Measurements from ENCODE around the gene NALCN.
A peak's percentile ranks its signal among the peaks of the same experiment; 100 is the strongest.

The NALCN gene

DNA sequence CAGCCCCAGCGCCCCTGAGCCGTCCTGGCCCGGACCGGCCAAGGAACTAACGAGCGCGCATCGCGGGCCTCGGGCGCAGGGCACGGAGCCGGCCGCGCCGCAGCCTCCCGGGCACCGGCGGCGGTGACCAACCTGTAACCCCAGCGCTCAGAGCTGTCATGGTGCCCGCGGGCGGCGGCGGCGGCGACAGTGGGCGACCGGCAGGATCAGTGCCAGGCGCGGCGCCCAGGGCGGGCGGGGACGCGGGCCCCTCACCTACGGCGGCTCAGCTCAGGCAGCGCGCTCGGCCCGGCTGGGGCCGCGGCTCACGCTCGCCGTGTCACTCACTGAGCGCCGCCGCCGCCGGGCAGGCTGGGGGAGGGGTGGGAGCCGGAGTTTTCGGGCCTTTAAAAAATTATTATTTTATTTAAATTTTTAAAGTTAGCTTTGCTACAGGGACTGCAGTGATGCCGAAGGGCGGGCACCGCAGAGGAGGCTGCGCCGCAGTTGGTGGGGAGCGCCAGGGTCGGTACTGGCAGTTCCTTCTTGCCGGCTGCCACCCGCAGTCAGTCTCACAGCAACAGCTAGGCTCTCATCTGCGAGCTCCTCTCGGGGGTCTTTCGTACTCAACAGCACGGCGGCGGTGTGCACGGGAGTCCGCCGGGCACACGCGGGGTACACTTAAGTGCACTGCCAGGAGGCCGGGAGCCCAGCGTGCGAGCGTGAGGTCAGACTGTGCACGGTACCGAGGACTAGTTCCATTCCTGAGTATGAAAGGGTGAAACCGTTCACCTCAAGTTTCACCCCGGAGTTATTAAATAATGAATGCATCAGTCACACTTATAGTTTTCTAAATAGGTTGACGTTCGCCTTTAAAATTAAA is at the start of gene NALCN:
NALCN (minus strand) TSS at position 328 of the 862 bp plus-strand sequence. CDS start 17,382 bp downstream, outside the sequence.
- H3K4me1 Mint-ChIP-seq = no peaks in the 10 kb centered on the region
- no peak within 1 kb of the TSS for H3K27ac Mint-ChIP-seq
- H3K9me3 Mint-ChIP-seq = no peaks in the 10 kb centered on the region
- H3K36me3 Mint-ChIP-seq = no peaks in the 10 kb centered on the region
- H3K27me3 Mint-ChIP-seq = peaks cover 29% of the 10 kb centered on the region
- peak within 1 kb of the TSS; percentile 51 for H3K4me3 Mint-ChIP-seq

DNA sequence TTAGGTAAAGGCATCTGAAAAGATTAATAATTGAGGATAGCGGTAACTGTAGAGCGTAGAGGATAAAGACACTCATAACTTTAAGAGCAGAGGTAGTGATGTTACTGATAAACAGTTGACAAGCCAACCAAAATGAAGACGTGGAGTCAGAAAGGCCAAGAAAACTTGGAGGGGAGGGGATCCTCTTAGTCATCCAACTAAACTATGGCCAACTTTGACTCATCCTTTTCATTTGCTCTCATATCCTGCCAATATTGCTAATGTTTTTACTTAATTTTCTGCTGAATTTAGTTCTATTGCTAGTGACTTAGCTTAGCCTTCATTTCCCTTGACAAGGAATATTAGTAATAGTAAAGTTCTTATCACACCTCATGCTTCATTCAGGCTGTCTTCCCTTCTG is 49.6 kb upstream of the NALCN start:
- Mint-ChIP-seq H3K36me3 (no peaks in the 10 kb centered on the region), H3K9me3 (no peaks in the 10 kb centered on the region), H3K4me3 (no peak overlapping the region), H3K27me3 (peaks cover 7% of the 10 kb centered on the region), H3K4me1 (no peaks in the 10 kb centered on the region), H3K27ac (no peak overlapping the region)

DNA sequence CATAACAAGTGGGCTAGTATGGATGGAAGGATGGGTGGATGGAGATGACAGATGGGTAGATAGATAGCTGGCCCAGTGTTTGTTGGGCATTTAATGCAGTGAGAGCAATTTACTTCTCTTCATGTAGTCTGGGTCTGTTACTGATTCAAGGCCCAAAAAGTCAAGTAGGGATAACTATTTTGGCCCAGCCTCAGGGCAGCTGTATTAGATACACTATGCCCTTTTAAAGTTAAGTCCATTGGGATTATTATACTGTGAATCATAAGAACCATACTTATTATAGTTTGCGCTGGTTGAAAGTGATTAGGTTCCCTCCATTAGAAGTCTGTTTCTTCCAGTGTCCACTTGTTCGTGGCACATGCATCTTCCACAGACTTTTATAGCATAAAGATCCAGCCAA is 40.9 kb upstream of the NALCN start:
- Mint-ChIP-seq H3K4me3 (no peak overlapping the region), H3K27ac (no peak overlapping the region), H3K36me3 (no peaks in the 10 kb centered on the region), H3K27me3 (peaks cover 24% of the 10 kb centered on the region), H3K9me3 (no peaks in the 10 kb centered on the region), H3K4me1 (peaks cover 5% of the 10 kb centered on the region)

DNA sequence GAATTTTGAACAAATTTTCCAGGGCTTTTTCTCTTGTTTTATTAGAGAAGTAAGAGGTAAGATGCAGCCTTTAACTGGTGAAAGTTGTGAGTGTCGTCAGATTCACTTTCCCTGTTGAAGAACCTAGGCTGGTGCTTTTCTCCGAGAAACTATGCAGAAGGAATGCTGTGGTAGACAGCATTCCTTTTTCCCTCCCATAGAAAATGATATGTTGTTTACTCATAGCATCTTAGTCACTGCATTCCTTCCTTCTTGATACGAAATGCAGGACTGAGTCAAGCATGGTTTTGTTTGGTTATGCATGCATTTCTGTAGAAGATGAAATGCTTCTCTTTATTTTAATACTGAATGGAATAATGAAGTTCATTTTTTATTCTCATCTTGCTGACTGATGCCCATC is 39.6 kb upstream of the NALCN start:
- Mint-ChIP-seq H3K27me3 (peaks cover 27% of the 10 kb centered on the region), H3K4me1 (peaks cover 5% of the 10 kb centered on the region), H3K9me3 (no peaks in the 10 kb centered on the region), H3K36me3 (no peaks in the 10 kb centered on the region), H3K4me3 (no peak overlapping the region), H3K27ac (no peak overlapping the region)

DNA sequence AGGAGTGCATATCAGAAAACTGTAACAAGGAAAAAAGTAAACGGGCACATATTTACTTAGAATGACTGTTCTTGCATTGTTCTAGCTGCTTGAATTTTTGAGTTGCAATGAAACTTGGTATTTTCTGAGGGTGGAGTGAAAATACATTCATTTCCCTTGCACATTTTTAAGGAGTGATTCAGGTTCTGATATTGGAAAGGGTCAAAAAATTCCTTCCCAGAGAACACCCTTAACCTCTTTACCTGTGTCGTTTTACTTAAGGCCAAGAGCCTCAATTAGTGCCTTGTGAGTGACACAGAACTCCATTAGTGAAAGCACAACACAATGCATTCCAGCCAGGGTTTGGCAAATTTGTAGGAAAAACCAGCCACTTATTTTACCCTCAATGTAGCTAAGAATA is 38.5 kb upstream of the NALCN start:
- H3K9me3 Mint-ChIP-seq = no peaks in the 10 kb centered on the region
- peaks cover 5% of the 10 kb centered on the region for H3K4me1 Mint-ChIP-seq
- H3K27ac Mint-ChIP-seq = no peak overlapping the region
- H3K4me3 Mint-ChIP-seq = no peak overlapping the region
- H3K27me3 Mint-ChIP-seq = peaks cover 27% of the 10 kb centered on the region
- no peaks in the 10 kb centered on the region for H3K36me3 Mint-ChIP-seq

DNA sequence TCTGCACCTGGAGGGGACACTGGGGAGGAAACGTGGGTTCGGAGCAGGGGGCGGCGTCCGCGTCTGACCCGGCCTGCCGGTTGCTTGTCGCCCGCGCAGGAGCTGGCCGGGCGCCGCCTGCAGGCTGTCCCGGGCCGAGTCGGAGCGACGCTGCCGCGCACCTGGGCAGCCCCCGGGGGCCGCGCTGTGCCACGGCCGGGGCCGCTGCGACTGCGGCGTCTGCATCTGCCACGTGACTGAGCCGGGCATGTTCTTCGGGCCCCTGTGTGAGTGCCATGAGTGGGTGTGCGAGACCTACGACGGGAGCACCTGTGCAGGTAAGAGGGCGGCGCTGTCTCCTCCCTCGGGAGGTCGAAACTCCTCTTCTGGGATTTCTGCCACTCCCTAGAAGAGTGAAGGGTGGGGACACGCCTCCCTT is 37.5 kb upstream of the NALCN start:
- H3K4me1 Mint-ChIP-seq = peaks cover 5% of the 10 kb centered on the region
- no peak overlapping the region for H3K4me3 Mint-ChIP-seq
- H3K27me3 Mint-ChIP-seq = peaks cover 27% of the 10 kb centered on the region
- H3K27ac Mint-ChIP-seq = no peak overlapping the region
- no peaks in the 10 kb centered on the region for H3K36me3 Mint-ChIP-seq
- no peaks in the 10 kb centered on the region for H3K9me3 Mint-ChIP-seq

DNA sequence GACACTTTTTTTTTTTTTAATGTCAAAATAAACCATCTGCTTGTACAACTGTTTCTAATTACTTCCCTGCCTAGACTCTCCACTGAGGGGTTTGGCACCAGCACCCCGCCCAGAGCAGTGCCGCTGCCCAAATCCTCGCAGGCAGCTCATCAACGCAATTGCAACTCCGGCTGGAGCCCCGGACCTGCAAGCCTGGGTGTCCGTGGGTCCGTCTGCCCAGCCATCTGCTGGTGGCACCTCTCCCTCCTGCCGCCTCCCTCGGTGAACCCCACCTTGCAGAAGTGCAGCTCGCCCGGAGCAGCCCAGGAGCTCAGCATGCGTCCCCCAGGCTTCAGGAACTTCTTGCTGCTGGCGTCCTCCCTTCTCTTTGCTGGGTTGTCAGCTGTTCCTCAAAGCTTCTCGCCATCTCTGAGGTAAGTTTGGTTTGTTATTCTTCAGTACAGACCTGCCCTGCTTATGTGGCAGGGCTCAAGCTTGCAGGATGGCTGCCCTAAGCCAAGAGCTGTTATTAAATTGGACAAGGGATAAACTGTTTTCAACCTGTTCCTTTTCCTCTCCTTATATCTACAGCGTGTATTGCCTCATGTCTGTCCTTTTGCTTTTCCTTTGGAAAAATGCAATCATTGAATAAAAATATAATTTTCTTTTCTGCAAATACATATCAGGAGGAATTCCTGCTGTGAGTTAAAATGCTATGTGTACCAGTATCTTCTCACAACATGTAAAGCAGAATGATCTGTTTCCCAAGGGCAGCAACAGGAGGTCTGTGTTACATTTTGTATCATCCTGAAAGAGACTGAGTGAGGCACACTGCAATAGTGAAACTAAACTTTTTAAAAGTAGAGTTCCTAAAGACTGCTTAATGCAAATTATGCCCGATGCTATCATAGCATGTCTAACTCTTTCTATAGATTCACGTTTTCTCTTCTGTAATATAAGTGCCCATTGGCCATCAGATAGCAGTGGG is 36.5 kb upstream of the NALCN start, which contains the start of gene ITGBL1:
ITGBL1 (plus strand) TSS at position 157 of the 967 bp plus-strand sequence; CDS start at position 316, 159 bp downstream.
- H3K36me3 Mint-ChIP-seq = no peaks in the 10 kb centered on the region
- no peaks in the 10 kb centered on the region for H3K9me3 Mint-ChIP-seq
- peaks cover 5% of the 10 kb centered on the region for H3K4me1 Mint-ChIP-seq
- H3K4me3 Mint-ChIP-seq = peak within 1 kb of the TSS; percentile 30
- peaks cover 25% of the 10 kb centered on the region for H3K27me3 Mint-ChIP-seq
- H3K27ac Mint-ChIP-seq = no peak within 1 kb of the TSS

DNA sequence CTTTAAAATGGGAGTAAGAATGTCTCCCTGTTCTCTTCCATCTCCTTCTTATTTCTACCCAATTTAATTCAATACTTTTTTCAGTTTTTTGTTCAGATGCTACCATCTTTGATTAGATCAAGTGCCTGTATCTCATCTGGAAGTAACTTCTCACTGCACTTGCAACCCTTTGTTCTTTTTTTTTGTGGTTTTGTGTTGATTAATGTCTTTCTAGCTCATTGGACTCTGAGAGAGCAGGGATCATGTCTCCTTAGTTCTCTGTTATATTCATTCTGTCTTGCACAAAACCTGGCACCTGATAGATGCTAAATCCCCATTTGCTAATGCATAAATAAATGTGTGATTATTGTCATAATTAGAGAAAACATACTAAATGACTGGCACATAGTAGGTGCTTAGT is 35.3 kb upstream of the NALCN start:
- peaks cover 25% of the 10 kb centered on the region for H3K27me3 Mint-ChIP-seq
- no peak overlapping the region for H3K4me3 Mint-ChIP-seq
- H3K36me3 Mint-ChIP-seq = no peaks in the 10 kb centered on the region
- H3K27ac Mint-ChIP-seq = no peak overlapping the region
- peaks cover 5% of the 10 kb centered on the region for H3K4me1 Mint-ChIP-seq
- no peaks in the 10 kb centered on the region for H3K9me3 Mint-ChIP-seq

DNA sequence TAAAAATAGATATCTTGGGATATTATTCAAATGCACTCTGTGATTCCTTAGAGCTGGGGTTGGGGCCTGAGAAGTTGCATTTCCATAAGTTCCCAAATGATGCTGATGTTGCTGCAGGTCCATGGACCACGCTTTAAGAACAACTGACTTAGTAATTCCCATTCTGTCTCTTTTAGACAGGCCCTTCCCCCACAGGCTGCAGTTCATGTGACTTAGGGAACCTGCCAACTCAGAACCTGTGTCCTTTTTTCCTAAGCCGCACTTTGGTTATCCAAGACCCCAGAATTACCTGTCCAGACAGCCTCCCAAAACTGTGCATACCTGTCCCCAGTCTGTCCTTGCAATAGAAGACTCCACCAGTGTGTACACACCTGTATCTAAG is 34.4 kb upstream of the NALCN start:
- Mint-ChIP-seq H3K27me3 (peaks cover 22% of the 10 kb centered on the region), H3K4me3 (no peak overlapping the region), H3K4me1 (peaks cover 5% of the 10 kb centered on the region), H3K9me3 (no peaks in the 10 kb centered on the region), H3K36me3 (no peaks in the 10 kb centered on the region), H3K27ac (no peak overlapping the region)

DNA sequence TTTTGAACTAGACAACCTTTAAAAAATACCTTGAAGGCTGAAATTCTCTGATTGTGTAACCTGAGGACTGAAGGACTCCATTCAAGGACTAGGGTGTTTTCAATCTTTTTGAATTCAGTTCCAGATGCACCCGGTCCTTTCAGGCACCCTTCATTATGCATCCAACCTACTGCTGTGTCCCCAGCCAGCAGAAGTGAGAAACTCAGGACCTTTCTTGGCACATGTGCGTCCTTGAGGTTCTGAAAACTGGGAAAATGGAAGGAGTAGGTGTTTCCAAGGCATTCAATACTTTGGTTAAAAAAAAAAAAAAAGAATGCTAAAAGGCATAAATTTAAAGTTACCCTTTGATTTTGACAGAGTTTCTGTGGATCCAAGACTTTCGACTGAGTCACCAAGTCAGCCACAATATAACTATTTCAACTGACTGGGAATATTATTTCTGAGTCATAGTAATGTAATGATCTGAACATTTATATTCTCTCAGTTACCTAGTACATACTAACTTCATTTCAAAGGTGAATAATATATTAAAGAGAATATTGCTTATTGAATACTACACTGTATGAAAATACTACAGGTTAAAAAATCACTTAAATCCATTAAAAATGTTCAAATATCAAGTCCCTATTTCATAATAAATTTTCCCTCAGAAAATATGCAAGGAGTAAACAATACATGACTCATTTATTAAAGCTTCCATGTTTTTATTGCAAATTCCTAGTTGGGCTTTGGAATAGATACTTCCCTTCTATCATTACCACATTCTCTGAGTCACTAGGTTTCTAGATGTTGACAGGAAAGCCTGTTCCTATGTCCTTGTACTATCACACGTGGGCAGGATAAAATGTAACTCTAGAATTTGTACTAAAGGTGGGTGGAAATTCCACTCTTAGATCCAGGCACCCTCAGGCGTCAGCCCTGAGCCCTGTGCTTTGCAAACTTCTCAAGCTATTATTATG is 33.8 kb upstream of the NALCN start:
- peaks cover 19% of the 10 kb centered on the region for H3K27me3 Mint-ChIP-seq
- H3K27ac Mint-ChIP-seq = no peak overlapping the region
- H3K36me3 Mint-ChIP-seq = no peaks in the 10 kb centered on the region
- H3K4me3 Mint-ChIP-seq = no peak overlapping the region
- peaks cover 5% of the 10 kb centered on the region for H3K4me1 Mint-ChIP-seq
- no peaks in the 10 kb centered on the region for H3K9me3 Mint-ChIP-seq

DNA sequence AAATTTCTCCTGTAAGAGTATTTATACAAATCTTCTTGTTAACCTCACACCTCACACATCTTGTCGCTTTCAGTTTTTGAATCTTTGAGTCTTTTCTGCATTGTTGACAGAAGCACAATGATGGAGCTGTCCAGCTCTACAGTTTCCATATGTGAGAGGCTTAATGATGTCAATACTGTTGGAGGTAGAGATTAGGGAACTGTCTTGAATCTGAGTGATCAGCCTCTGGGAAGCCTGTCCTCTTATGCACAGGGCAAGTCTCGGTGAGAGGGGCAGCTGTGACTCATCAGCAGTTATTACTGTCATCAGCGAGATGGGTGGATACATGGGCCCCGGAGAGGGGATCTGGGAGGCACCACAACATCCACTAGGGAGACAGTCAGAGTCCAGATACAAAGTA is 31.5 kb upstream of the NALCN start:
- peaks cover 6% of the 10 kb centered on the region for H3K27me3 Mint-ChIP-seq
- no peaks in the 10 kb centered on the region for H3K36me3 Mint-ChIP-seq
- no peak overlapping the region for H3K27ac Mint-ChIP-seq
- H3K9me3 Mint-ChIP-seq = no peaks in the 10 kb centered on the region
- no peaks in the 10 kb centered on the region for H3K4me1 Mint-ChIP-seq
- no peak overlapping the region for H3K4me3 Mint-ChIP-seq

DNA sequence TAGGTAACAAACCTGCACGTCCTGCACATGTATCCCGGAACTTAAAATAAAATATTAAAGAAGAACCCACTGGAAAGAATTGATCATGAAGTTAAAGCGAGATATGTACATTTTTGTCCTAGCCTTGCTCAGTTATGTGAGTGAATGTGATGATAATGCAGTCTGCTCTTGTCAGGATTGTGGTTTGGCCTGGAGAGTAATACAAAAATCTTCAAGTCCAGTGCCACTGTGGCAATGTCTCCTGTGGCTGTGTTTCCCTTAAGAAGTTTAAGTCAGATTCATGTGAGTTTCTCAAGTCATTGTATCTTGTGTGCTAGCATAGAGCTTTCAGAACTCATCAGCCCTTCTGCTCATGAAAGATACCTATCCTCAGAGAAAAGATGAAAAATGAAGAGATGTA is 18.2 kb upstream of the NALCN start:
- no peak overlapping the region for H3K4me3 Mint-ChIP-seq
- H3K36me3 Mint-ChIP-seq = no peaks in the 10 kb centered on the region
- peaks cover 7% of the 10 kb centered on the region for H3K27me3 Mint-ChIP-seq
- H3K9me3 Mint-ChIP-seq = peaks cover 5% of the 10 kb centered on the region
- no peak overlapping the region for H3K27ac Mint-ChIP-seq
- H3K4me1 Mint-ChIP-seq = no peaks in the 10 kb centered on the region

DNA sequence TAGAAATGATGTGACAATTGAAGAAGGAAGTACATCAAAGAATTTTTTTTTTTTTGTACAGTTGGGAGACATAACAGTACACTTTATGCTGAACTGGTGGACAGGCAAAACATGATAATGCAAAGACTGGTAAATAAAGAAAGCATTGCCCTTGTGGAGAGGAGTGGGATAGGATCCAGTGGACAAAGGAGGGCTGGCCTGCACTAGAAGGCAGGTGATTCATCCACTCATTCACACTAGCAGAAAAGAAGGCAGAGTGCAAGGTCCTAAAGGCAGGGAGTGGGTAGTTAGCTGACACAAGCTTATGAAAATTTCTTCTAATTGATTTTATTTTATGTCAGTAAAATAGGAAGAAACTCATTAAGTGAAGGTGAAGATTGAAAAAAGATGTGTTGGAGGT is 17.6 kb upstream of the NALCN start:
- H3K4me3 Mint-ChIP-seq = no peak overlapping the region
- H3K27me3 Mint-ChIP-seq = peaks cover 7% of the 10 kb centered on the region
- H3K9me3 Mint-ChIP-seq = peaks cover 5% of the 10 kb centered on the region
- no peak overlapping the region for H3K27ac Mint-ChIP-seq
- no peaks in the 10 kb centered on the region for H3K36me3 Mint-ChIP-seq
- H3K4me1 Mint-ChIP-seq = no peaks in the 10 kb centered on the region

DNA sequence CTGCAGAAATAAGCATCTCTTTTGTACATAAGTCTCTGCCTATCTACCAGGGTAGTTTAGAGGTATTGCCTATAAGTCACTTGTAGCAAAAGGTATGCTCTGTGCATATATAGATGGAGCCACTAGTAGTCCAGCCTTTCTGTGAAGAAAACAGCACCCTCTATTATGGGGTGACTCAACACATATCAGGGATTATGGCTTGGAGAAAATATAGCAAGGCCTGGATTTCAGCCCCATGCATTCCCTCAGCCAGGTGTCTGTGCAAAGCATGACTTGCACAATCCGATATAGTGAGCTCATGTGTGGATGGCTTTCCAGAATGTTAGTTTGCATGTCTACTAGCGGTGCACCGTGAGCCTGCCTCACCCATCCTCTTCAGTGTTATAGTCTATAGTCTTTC is 13.4 kb upstream of the NALCN start:
- H3K4me1 Mint-ChIP-seq = no peaks in the 10 kb centered on the region
- H3K4me3 Mint-ChIP-seq = no peak overlapping the region
- H3K9me3 Mint-ChIP-seq = peaks cover 5% of the 10 kb centered on the region
- no peak overlapping the region for H3K27ac Mint-ChIP-seq
- peaks cover 6% of the 10 kb centered on the region for H3K27me3 Mint-ChIP-seq
- H3K36me3 Mint-ChIP-seq = no peaks in the 10 kb centered on the region

DNA sequence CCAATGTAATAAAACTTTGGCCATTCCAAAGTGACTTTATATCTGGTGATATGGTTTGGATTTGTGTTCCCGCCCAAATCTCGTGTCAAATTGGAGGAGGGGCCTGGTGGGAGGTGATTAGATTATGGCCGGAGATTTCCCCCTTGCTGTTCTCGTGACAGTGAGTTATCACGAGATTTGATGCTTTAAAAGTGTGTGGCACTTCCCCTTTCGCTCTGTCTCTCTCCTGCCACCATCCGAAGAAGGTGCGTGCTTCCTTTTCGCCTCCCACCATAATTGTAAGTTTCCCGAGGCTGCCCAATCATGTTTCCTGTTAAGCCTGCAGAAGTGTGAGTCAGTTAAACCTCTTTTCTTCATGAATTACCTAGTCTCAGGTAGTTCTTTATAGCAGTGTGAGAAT is 9.3 kb upstream of the NALCN start:
- H3K27me3 Mint-ChIP-seq = peaks cover 6% of the 10 kb centered on the region
- no peaks in the 10 kb centered on the region for H3K36me3 Mint-ChIP-seq
- no peak overlapping the region for H3K4me3 Mint-ChIP-seq
- no peaks in the 10 kb centered on the region for H3K4me1 Mint-ChIP-seq
- H3K9me3 Mint-ChIP-seq = no peaks in the 10 kb centered on the region
- no peak overlapping the region for H3K27ac Mint-ChIP-seq
